ENCODE measurements around the gene AMPH.

GRCh38 chr7:38524786-38525185 lies 106.4 kb downstream of the AMPH start:
- TF ChIP-seq POLR2AphosphoS5 (IDR thresholded peaks at IDR 0.05; ENCODE audit: low read depth, low read length) = no peak
- no peak for TF ChIP-seq TAF1 (IDR thresholded peaks at IDR 0.05; ENCODE audit: low read depth, low read length)
- no peak for TF ChIP-seq POLR2A (IDR thresholded peaks at IDR 0.05; ENCODE audit: low read depth, low read length)
- no peak for TF ChIP-seq POU2F2 (IDR thresholded peaks at IDR 0.05; ENCODE audit: low read depth, low read length)
- no peak for TF ChIP-seq PAX5 (IDR thresholded peaks at IDR 0.05; ENCODE audit: insufficient read depth, low read length, severe bottlenecking)
- TF ChIP-seq SPI1 (IDR thresholded peaks at IDR 0.05; ENCODE audit: low read depth, low read length) = no peak

Measured in GM12891 (cell line).